Measurements from ENCODE around the gene COL4A1.

COL4A1 gene

GRCh38 chr13:110254151-110254679, 52.7 kb downstream of the COL4A1 start:
- no peak for DNase-seq

GRCh38 chr13:110251193-110251819, 55.7 kb downstream of the COL4A1 start:
- DNase-seq, result no peak

- no peak for DNase-seq
Measured at GRCh38 chr13:110250258-110250891, 56.6 kb downstream of the COL4A1 start.

- DNase-seq, result no peak
Measured at GRCh38 chr13:110249326-110249725, 57.6 kb downstream of the COL4A1 start.

- no peak for DNase-seq
Measured at GRCh38 chr13:110248449-110249143, 58.4 kb downstream of the COL4A1 start.

- no peak for DNase-seq
Measured at GRCh38 chr13:110246530-110246929, 60.4 kb downstream of the COL4A1 start.

- DNase-seq, result no peak
Measured at GRCh38 chr13:110245416-110245899, 61.5 kb downstream of the COL4A1 start.

- DNase-seq, result no peak
Measured at GRCh38 chr13:110244976-110245375, 62.0 kb downstream of the COL4A1 start.

GRCh38 chr13:110244071-110244830, 62.7 kb downstream of the COL4A1 start:
- no peak for DNase-seq

GRCh38 chr13:110242615-110243014, 64.3 kb downstream of the COL4A1 start:
- DNase-seq, result no peak

GRCh38 chr13:110240943-110241342, 66.0 kb downstream of the COL4A1 start:
- no peak for DNase-seq

- no peak for DNase-seq
Measured at GRCh38 chr13:110240352-110240751, 66.6 kb downstream of the COL4A1 start.

- DNase-seq, result no peak
Measured at GRCh38 chr13:110239280-110240125, 67.5 kb downstream of the COL4A1 start.

- DNase-seq, result no peak
Measured at GRCh38 chr13:110238818-110239195, 68.2 kb downstream of the COL4A1 start.

- no peak for DNase-seq
Measured at GRCh38 chr13:110237875-110238817, 68.8 kb downstream of the COL4A1 start.

GRCh38 chr13:110236831-110237261, 70.1 kb downstream of the COL4A1 start:
- DNase-seq, result no peak

GRCh38 chr13:110236431-110236830, 70.5 kb downstream of the COL4A1 start:
- DNase-seq, result no peak

GRCh38 chr13:110234532-110234931, 72.4 kb downstream of the COL4A1 start:
- no peak for DNase-seq

- DNase-seq, result no peak
Measured at GRCh38 chr13:110233951-110234280, 73.0 kb downstream of the COL4A1 start.

- DNase-seq, result no peak
Measured at GRCh38 chr13:110233181-110233950, 73.6 kb downstream of the COL4A1 start.

Data from stimulated activated CD4-positive, alpha-beta T cell treated with anti-CD3 and anti-CD28 coated beads, Interleukin-15, amount 100 ng/mL, for 24 hours (primary cell).